Left lung (tissue), 10 donors: ENCODE results near the gene ZNHIT1. TPM values are rescaled to one million over a fixed set of nuclear protein-coding genes. Genes with fewer than 3 reads are reported as not detected.
"Not testable (repeated sequence)": the region's sequence is repeated elsewhere in the genome, so short reads cannot be mapped to it uniquely, and the experiment has no call there.

Source experiments
- ATAC-seq: fragments of 200-7000 bp; cut with Tn5 transposase; one replicate; pipeline ENCODE4 v1.9.1; 2020; ENCODE audit warnings: moderate library complexity
- DNase-seq, 4 donors: peaks; one replicate each; pipeline ENCODE4 v3.0.0-alpha.2; 2013 to 2020
- H3K27ac ChIP-seq, 2 donors: fragments of 200-600 bp; sonication (generic) in 1 of 2; one replicate each; pipeline versions ENCODE4 v1.5.0 to v1.8.0; 2020 to 2021
- H3K27me3 ChIP-seq, 2 donors: fragments of 200-600 bp; sonication (generic) in 1 of 2; one replicate each; pipeline versions ENCODE4 v1.5.0 to v1.8.0; 2020 to 2021
- H3K36me3 ChIP-seq, 2 donors: fragments of 200-600 bp; sonication (generic) in 1 of 2; one replicate each; pipeline versions ENCODE4 v1.5.0 to v1.8.0; 2020 to 2021
- H3K4me1 ChIP-seq, 2 donors: fragments of 200-600 bp; one replicate each; pipeline ENCODE4 v1.8.0; 2021
- H3K4me3 ChIP-seq, 2 donors: fragments of 200-600 bp; sonication (generic) in 1 of 2; one replicate each; pipeline versions ENCODE4 v1.5.0 to v1.8.0; 2020 to 2021; ENCODE audit warnings: mild to moderate bottlenecking in 1 of 2
- H3K9me3 ChIP-seq, 2 donors: fragments of 200-600 bp; sonication (generic) in 1 of 2; one replicate each; pipeline versions ENCODE4 v1.5.0 to v1.8.0; 2020 to 2021
- CTCF ChIP-seq, 2 donors: fragments of 200-600 bp; sonication (generic) in 1 of 2; IDR thresholded peaks; one replicate each; pipeline versions ENCODE4 v1.5.0 to v1.8.0; 2021; ENCODE audit warnings: antibody characterized with exemption in 2 of 2
- intact Hi-C, 2 donors: fragments of 100-400 bp; cut with DNase I; formaldehyde crosslinking; loops; one replicate each; pipeline versions ENCODE4 v1.11.2 to v1.14.2; 2022
- polyA plus RNA-seq, 6 donors: library from polyadenylated mRNA; unstranded; fragments of 120-200 nt; gene quantifications; one replicate each; pipeline ENCODE4 v1.2.1, GENCODE V29; 2013; ENCODE audit not compliant: insufficient read length in 6 of 6
- total RNA-seq, 2 donors: library from RNA; stranded (reverse); fragmentation: NEBNext Ultra II Directional; extraction: Animal tissue kit (Norgen Biotek cat#: 25700); gene quantifications; one replicate each; pipeline ENCODE4 v1.2.1, GENCODE V29; 2021
- donor health status: DM: no; HTN: yes; CAD: no.
- donor health status: DM: no; HTN: no; CAD: no.

Gene ZNHIT1
- total and polyA plus RNA-seq, 8 donors: 44.9 to 70.5 (median 56.3) TPM

- no peak for DNase-seq
- Histone ChIP-seq H3K27me3 (peaks cover 0 to 60% of the 10 kb centered on the region in 2 donors), H3K9me3 (no peaks in the 10 kb centered on the region), H3K4me1 (no peaks in the 10 kb centered on the region), H3K27ac (no peak overlapping the region), H3K4me3 (no peak overlapping the region), H3K36me3 (no peaks in the 10 kb centered on the region)
- TF ChIP-seq CTCF (IDR thresholded peaks at IDR 0.05): no peak
- no peak for ATAC-seq
- intact Hi-C loops: no loop called here
These were observed 31.0 kb upstream of the ZNHIT1 start for GRCh38 chr7:101186844-101187428.

- Histone ChIP-seq H3K4me3 (no peak overlapping the region), H3K9me3 (no peaks in the 10 kb centered on the region), H3K27me3 (peaks cover 0 to 45% of the 10 kb centered on the region in 2 donors), H3K27ac (no peak overlapping the region), H3K36me3 (no peaks in the 10 kb centered on the region), H3K4me1 (no peaks in the 10 kb centered on the region)
- ATAC-seq: no peak
- DNase-seq: no peak
- no peak for TF ChIP-seq CTCF (IDR thresholded peaks at IDR 0.05)
- intact Hi-C loops: no loop called here
These were observed 28.9 kb upstream of the ZNHIT1 start for GRCh38 chr7:101189109-101189508.

GRCh38 chr7:101195884-101196283 lies 22.1 kb upstream of the ZNHIT1 start:
- TF ChIP-seq CTCF (IDR thresholded peaks at IDR 0.05): no peak

GRCh38 chr7:101197991-101198390 lies 20.0 kb upstream of the ZNHIT1 start:
- ATAC-seq (no peak), DNase-seq (no peak)
- intact Hi-C loops: no loop called here
- Histone ChIP-seq H3K27ac (no peak overlapping the region), H3K36me3 (no peaks in the 10 kb centered on the region), H3K4me1 (no peaks in the 10 kb centered on the region), H3K27me3 (peaks cover 27 to 89% of the 10 kb centered on the region in 2 donors), H3K9me3 (no peaks in the 10 kb centered on the region), H3K4me3 (no peak overlapping the region)
- TF ChIP-seq CTCF (IDR thresholded peaks at IDR 0.05): no peak

More at GRCh38 chr7:101195884-101196283, 22.1 kb upstream of the ZNHIT1 start:
- intact Hi-C loops: no loop called here
- ATAC-seq (no peak), DNase-seq (no peak)
- Histone ChIP-seq H3K9me3 (no peaks in the 10 kb centered on the region), H3K27me3 (peaks cover 5 to 68% of the 10 kb centered on the region in 2 donors), H3K4me1 (no peaks in the 10 kb centered on the region), H3K4me3 (no peak overlapping the region), H3K36me3 (no peaks in the 10 kb centered on the region), H3K27ac (no peak overlapping the region)

- Histone ChIP-seq H3K9me3 (no peaks in the 10 kb centered on the region), H3K27ac (no peak overlapping the region), H3K36me3 (no peaks in the 10 kb centered on the region), H3K4me1 (no peaks in the 10 kb centered on the region), H3K27me3 (peaks cover 27 to 94% of the 10 kb centered on the region in 2 donors), H3K4me3 (no peak overlapping the region)
- no peak for ATAC-seq
- DNase-seq: no peak
- intact Hi-C loops: no loop called here
- no peak for TF ChIP-seq CTCF (IDR thresholded peaks at IDR 0.05)
These were observed 19.5 kb upstream of the ZNHIT1 start for GRCh38 chr7:101198476-101198875.

- H3K4me1 ChIP-seq, H3K36me3 ChIP-seq, H3K9me3 ChIP-seq, H3K27ac ChIP-seq, intact Hi-C loops, DNase-seq, ATAC-seq, H3K4me3 ChIP-seq: not testable (repeated sequence)
- H3K27me3 ChIP-seq: peaks cover 27 to 89% of the 10 kb centered on the region in 2 donors
These were observed 18.4 kb upstream of the ZNHIT1 start for GRCh38 chr7:101199522-101199921.
